Body of pancreas (tissue), 4 donors: Measurements from ENCODE around the gene EIF3A. TPM values are rescaled to one million over a fixed set of nuclear protein-coding genes. Genes with fewer than 3 reads are reported as not detected.

Source experiments
- ATAC-seq: fragments of 150-250 bp; one replicate; pipeline ENCODE4 v1.9.1; 2016
- DNase-seq, 4 donors: peaks; one replicate each; pipeline ENCODE4 v3.0.0-alpha.2; 2019
- H3K27ac ChIP-seq, 4 donors: fragments of 200-600 bp; sonication (generic); 1 replicate in 3 of 4; 2 replicates in 1 of 4; pipeline versions ENCODE4 v1.5.1 to v1.6.1; 2016 to 2019; ENCODE audit warnings: mild to moderate bottlenecking in 1 of 4, mixed read lengths in 1 of 4, moderate library complexity in 1 of 4
- H3K27me3 ChIP-seq, 2 donors: fragments of 200-600 bp; sonication (generic); one replicate each; pipeline ENCODE4 v1.6.0; 2016; ENCODE audit warnings: mild to moderate bottlenecking in 1 of 2
- H3K36me3 ChIP-seq, 2 donors: fragments of 200-600 bp; sonication (generic); replicated peaks in 1 of 2; 2 replicates each; pipeline ENCODE4 v1.5.1; 2016; ENCODE audit warnings: low read depth in 2 of 2; ENCODE audit not compliant: insufficient read depth in 1 of 2
- H3K4me1 ChIP-seq: fragments of 200-600 bp; sonication (generic); one replicate; pipeline ENCODE4 v1.6.0; 2016
- H3K4me3 ChIP-seq, 2 donors: fragments of 200-600 bp; sonication (generic); 1 replicate in 1 of 2; 2 replicates in 1 of 2; pipeline ENCODE4 v1.5.1; 2016 to 2019
- H3K9me3 ChIP-seq, 3 donors: fragments of 200-600 bp; sonication (generic); 1 replicate in 2 of 3; 2 replicates in 1 of 3; pipeline ENCODE4 v1.5.1; 2016
- POLR2A ChIP-seq, 3 donors: fragments of 450-650 bp; IDR thresholded peaks; one replicate each; pipeline ENCODE4 v1.6.1; 2016; ENCODE audit warnings: antibody characterized with exemption in 3 of 3, mild to moderate bottlenecking in 2 of 3
- WGBS, 2 donors: methylation state at CpG; one replicate each; pipeline ENCODE4 v1.1.5; 2017; 5-methylcytosine and 5-hydroxymethylcytosine counted together
- intact Hi-C: fragments of 100-400 bp; cut with DNase I; formaldehyde crosslinking; loops from one replicate; pipeline ENCODE4 v1.15.1; 2023
- total RNA-seq, 2 donors: library from RNA; depleted of rRNA; stranded (reverse); fragments of >200 nt; gene quantifications; one replicate each; pipeline ENCODE4 v1.1.0, GENCODE V29; 2016
- TF ChIP-seq, protein P1 (sequence below), 7 experiments: fragments of 450-650 bp in 4 of 7; fragments of 200-600 bp in 3 of 7; sonication (generic) in 3 of 7; IDR thresholded peaks; one replicate each; pipeline ENCODE4 v1.5.1; 2016 to 2019; ENCODE audit warnings: antibody characterized with exemption in 7 of 7

EIF3A gene
- total RNA-seq, 2 donors from 2014 or later: 107 to 114 TPM

- 70 to 74% methylated on average over 6 of the region's 6 CpGs for WGBS, 2 donors
- Histone ChIP-seq H3K27me3 (no peaks in the 10 kb centered on the region), H3K9me3 (no peaks in the 10 kb centered on the region), H3K36me3 (peaks cover 15 to 17% of the 10 kb centered on the region in 2 donors), H3K4me1 (peaks cover 28% of the 10 kb centered on the region), H3K27ac (no peak overlapping the region), H3K4me3 (no peak overlapping the region)
- ATAC-seq (no peak), DNase-seq (no peak)
- no peak for TF ChIP-seq POLR2A (IDR thresholded peaks at IDR 0.05)
- TF ChIP-seq, protein P1, sequence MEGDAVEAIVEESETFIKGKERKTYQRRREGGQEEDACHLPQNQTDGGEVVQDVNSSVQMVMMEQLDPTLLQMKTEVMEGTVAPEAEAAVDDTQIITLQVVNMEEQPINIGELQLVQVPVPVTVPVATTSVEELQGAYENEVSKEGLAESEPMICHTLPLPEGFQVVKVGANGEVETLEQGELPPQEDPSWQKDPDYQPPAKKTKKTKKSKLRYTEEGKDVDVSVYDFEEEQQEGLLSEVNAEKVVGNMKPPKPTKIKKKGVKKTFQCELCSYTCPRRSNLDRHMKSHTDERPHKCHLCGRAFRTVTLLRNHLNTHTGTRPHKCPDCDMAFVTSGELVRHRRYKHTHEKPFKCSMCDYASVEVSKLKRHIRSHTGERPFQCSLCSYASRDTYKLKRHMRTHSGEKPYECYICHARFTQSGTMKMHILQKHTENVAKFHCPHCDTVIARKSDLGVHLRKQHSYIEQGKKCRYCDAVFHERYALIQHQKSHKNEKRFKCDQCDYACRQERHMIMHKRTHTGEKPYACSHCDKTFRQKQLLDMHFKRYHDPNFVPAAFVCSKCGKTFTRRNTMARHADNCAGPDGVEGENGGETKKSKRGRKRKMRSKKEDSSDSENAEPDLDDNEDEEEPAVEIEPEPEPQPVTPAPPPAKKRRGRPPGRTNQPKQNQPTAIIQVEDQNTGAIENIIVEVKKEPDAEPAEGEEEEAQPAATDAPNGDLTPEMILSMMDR (IDR thresholded peaks at IDR 0.05): no peak
- intact Hi-C loops: no loop called here
These were observed 7.0 kb downstream of the EIF3A start for GRCh38 chr10:119073584-119073983.

DNA sequence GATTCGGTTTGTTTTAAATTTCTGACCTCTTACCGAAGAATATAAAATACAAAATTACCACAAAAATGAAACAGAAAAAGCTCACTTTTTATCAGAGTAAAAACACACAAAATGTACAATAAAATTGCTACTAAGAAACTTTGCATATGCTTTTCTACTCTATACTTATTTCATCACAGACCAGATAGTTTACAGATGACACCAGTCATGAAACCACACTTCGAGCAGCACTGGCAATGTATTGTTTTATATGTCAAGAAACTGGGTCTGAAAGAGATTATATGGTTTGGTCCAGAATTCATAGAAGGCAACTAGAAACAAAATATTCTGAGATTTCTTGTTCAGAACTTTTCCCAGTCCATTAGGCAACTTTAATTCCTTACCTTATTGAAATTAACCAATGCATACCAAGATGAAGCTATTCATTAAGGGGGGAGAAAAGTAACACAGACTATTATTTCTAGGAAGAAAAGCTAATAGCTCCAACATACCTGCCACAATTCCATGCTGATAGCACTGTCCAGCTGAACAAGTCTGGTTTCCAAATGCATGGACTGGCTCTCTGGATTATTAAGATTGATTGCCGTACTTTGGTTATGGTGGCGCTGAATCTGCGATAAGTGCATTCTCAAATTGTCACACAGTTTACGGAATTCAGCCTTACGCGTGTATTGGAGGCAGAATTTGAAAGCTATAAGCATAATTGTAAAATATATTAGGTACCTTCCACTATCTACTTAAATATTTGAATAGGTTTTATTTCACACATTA is 10.0 kb downstream of the EIF3A start:
- Histone ChIP-seq H3K9me3 (no peaks in the 10 kb centered on the region), H3K27ac (no peak overlapping the region), H3K36me3 (peaks cover 20 to 36% of the 10 kb centered on the region in 2 donors), H3K27me3 (no peaks in the 10 kb centered on the region), H3K4me1 (peaks cover 8% of the 10 kb centered on the region), H3K4me3 (no peak overlapping the region)
- no peak for TF ChIP-seq POLR2A (IDR thresholded peaks at IDR 0.05)
- TF ChIP-seq, protein P1 (IDR thresholded peaks at IDR 0.05): no peak
- intact Hi-C loops: no loop called here
- no peak for ATAC-seq
- no peak for DNase-seq
- 90% methylated on average over 9 of the region's 9 CpGs for WGBS, 2 donors

GRCh38 chr10:119061926-119062325 is 18.7 kb downstream of the EIF3A start:
- no peak for TF ChIP-seq POLR2A (IDR thresholded peaks at IDR 0.05)
- TF ChIP-seq, protein P1 (IDR thresholded peaks at IDR 0.05): no peak
- no peak for ATAC-seq
- Histone ChIP-seq H3K4me3 (no peak overlapping the region), H3K27me3 (no peaks in the 10 kb centered on the region), H3K9me3 (no peaks in the 10 kb centered on the region), H3K4me1 (no peaks in the 10 kb centered on the region), H3K36me3 (peaks cover 35 to 51% of the 10 kb centered on the region in 2 donors), H3K27ac (no peak overlapping the region)
- DNase-seq: no peak
- WGBS, 2 donors: 90 to 98% methylated on average over 2 of the region's 2 CpGs
- intact Hi-C loops: no loop called here

GRCh38 chr10:119061352-119061751 is 19.3 kb downstream of the EIF3A start:
- ATAC-seq (no peak), DNase-seq (no peak)
- no peaks in the 10 kb centered on the region for H3K27me3 ChIP-seq
- H3K9me3 ChIP-seq: no peaks in the 10 kb centered on the region
- no peak overlapping the region for H3K27ac ChIP-seq
- 65 to 79% methylated on average over 1 of the region's 1 CpG for WGBS, 2 donors
- intact Hi-C loops: no loop called here
- H3K4me1 ChIP-seq: no peaks in the 10 kb centered on the region
- H3K4me3 ChIP-seq: no peak overlapping the region
- H3K36me3 ChIP-seq: peaks cover 35 to 54% of the 10 kb centered on the region in 2 donors
- TF ChIP-seq, protein P1 (IDR thresholded peaks at IDR 0.05): no peak
- no peak for TF ChIP-seq POLR2A (IDR thresholded peaks at IDR 0.05)

DNA sequence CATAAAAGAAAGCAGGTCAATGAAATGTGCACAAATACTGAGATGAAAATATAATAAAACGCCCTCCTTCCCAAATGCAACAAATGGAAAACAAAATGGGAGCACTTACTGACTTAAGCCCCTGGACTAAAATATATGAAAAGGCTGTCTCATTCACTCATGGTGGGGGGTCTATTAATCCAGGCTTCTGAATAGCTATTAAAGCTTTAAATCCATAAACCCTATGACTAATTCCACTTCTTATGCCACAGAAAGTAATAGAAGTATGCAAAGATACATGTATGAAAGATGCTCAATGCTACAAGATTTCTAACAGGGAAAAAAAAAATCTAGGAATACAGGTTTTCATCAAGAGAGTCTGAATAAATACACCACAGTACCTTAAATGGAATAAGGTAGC is 20.5 kb downstream of the EIF3A start:
- Histone ChIP-seq H3K36me3 (peaks cover 33 to 54% of the 10 kb centered on the region in 2 donors), H3K4me1 (no peaks in the 10 kb centered on the region)
- WGBS, 2 donors: 65 to 79% methylated on average over 1 of the region's 1 CpG

More for the DNA sequence above, 20.5 kb downstream of the EIF3A start:
- DNase-seq: no peak
- TF ChIP-seq, protein P1 (IDR thresholded peaks at IDR 0.05): no peak
- TF ChIP-seq POLR2A (IDR thresholded peaks at IDR 0.05): no peak
- intact Hi-C loops: no loop called here
- H3K27me3 ChIP-seq: no peaks in the 10 kb centered on the region
- no peak for ATAC-seq
- H3K27ac ChIP-seq: no peak overlapping the region
- H3K4me3 ChIP-seq: no peak overlapping the region
- H3K9me3 ChIP-seq: no peaks in the 10 kb centered on the region
